SK-N-SH (cell line): ENCODE data around the gene MTCL1.

ENCODE experiments used
- EP300 ChIP-seq, 2 experiments: IDR thresholded peaks; 2 replicates each; pipeline versions ENCODE4 v1.4.0 to v1.6.1; 2012; ENCODE audit warnings: borderline replicate concordance in 1 of 2, low read depth in 1 of 2, low read length in 1 of 2
- EZH2phosphoT487 ChIP-seq: fragments of 200-600 bp; sonication (generic); IDR thresholded peaks from 2 replicates; pipeline ENCODE4 v1.6.1; 2017; ENCODE audit warnings: low read depth, mixed run types, mild to moderate bottlenecking, antibody characterized with exemption, moderate library complexity, borderline replicate concordance
- FOSL2 ChIP-seq: IDR thresholded peaks from 2 replicates; pipeline ENCODE4 v1.4.0; 2012; ENCODE audit warnings: low read depth, mild to moderate bottlenecking, moderate library complexity, borderline replicate concordance
- NRF1 ChIP-seq: IDR thresholded peaks from 2 replicates; pipeline ENCODE4 v1.6.1; 2012; ENCODE audit warnings: low read depth, mild to moderate bottlenecking, low read length
- POLR2AphosphoS5 ChIP-seq: IDR thresholded peaks from 2 replicates; pipeline ENCODE4 v1.6.1; 2012; ENCODE audit warnings: low read depth, low read length
- SIN3A ChIP-seq: IDR thresholded peaks from 2 replicates; pipeline ENCODE4 v1.6.1; 2012; ENCODE audit warnings: low read depth, mild to moderate bottlenecking, low read length, moderate library complexity, borderline replicate concordance
- SMC3 ChIP-seq: IDR thresholded peaks from 2 replicates; pipeline ENCODE4 v1.6.1; 2012; ENCODE audit warnings: low read depth, low read length, improper control_type of control experiment
- TAF1 ChIP-seq: IDR thresholded peaks from 2 replicates; pipeline ENCODE4 v1.6.1; 2012; ENCODE audit warnings: low read depth, mild to moderate bottlenecking, low read length, moderate library complexity, borderline replicate concordance
- YY1 ChIP-seq: IDR thresholded peaks from 2 replicates; pipeline ENCODE4 v1.4.0; 2012; ENCODE audit warnings: low read depth, mild to moderate bottlenecking
- TF ChIP-seq, protein P1 (sequence below): fragments of 200-600 bp; sonication (generic); IDR thresholded peaks from 2 replicates; pipeline ENCODE4 v1.6.1; 2017; ENCODE audit warnings: antibody characterized with exemption, mild to moderate bottlenecking, moderate library complexity
- TF ChIP-seq, protein P2 (sequence below): IDR thresholded peaks from 2 replicates; pipeline ENCODE4 v1.4.0; 2012; ENCODE audit warnings: low read depth
- TF ChIP-seq, protein P3 (sequence below): IDR thresholded peaks from 2 replicates; pipeline ENCODE4; 2012

DNA sequence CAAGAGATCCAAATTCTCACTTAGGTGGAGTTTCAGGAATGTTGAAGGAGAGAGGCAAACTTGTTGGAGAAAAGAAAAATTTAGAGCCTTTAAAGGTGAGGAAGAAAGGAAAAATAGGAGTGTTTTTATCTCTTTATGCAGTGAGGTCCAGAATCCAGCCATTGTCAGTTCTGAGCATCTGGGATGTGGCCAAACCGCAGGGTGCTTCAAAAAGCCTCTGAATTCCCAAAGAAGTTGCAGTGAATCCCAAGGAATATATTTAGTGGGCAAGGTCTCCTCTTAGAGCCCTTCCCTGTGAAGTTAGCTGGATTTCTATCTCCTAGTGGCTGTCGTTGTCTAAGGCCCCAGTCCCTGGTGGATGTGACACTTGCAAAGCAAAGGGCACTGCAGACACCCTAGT, 51.2 kb downstream of the MTCL1 start:
- TF ChIP-seq, protein P1, sequence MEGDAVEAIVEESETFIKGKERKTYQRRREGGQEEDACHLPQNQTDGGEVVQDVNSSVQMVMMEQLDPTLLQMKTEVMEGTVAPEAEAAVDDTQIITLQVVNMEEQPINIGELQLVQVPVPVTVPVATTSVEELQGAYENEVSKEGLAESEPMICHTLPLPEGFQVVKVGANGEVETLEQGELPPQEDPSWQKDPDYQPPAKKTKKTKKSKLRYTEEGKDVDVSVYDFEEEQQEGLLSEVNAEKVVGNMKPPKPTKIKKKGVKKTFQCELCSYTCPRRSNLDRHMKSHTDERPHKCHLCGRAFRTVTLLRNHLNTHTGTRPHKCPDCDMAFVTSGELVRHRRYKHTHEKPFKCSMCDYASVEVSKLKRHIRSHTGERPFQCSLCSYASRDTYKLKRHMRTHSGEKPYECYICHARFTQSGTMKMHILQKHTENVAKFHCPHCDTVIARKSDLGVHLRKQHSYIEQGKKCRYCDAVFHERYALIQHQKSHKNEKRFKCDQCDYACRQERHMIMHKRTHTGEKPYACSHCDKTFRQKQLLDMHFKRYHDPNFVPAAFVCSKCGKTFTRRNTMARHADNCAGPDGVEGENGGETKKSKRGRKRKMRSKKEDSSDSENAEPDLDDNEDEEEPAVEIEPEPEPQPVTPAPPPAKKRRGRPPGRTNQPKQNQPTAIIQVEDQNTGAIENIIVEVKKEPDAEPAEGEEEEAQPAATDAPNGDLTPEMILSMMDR: no peak
- TF ChIP-seq SIN3A (no peak), FOSL2 (no peak), POLR2AphosphoS5 (no peak), YY1 (no peak), EP300 (IDR thresholded peaks at IDR 0.05; ENCODE audit: borderline replicate concordance in 1 of 2, low read depth in 1 of 2, low read length in 1 of 2) (no peak), TAF1 (no peak), EZH2phosphoT487 (no peak), NRF1 (no peak), SMC3 (no peak)
- TF ChIP-seq, protein P2, sequence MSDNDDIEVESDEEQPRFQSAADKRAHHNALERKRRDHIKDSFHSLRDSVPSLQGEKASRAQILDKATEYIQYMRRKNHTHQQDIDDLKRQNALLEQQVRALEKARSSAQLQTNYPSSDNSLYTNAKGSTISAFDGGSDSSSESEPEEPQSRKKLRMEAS: no peak
- TF ChIP-seq, protein P3, sequence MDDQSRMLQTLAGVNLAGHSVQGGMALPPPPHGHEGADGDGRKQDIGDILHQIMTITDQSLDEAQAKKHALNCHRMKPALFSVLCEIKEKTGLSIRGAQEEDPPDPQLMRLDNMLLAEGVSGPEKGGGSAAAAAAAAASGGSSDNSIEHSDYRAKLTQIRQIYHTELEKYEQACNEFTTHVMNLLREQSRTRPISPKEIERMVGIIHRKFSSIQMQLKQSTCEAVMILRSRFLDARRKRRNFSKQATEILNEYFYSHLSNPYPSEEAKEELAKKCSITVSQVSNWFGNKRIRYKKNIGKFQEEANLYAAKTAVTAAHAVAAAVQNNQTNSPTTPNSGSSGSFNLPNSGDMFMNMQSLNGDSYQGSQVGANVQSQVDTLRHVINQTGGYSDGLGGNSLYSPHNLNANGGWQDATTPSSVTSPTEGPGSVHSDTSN: no peak
